ENCODE measurements around the gene TWF1. TPM values are rescaled to one million over a fixed set of nuclear protein-coding genes. Genes with fewer than 3 reads are reported as not detected.
"Not testable (repeated sequence)": the region's sequence is repeated elsewhere in the genome, so short reads cannot be mapped to it uniquely, and the experiment has no call there.

TWF1 gene
- total RNA-seq, 1 experiment from 2014 or later = 390 TPM

- in situ Hi-C loops (cut with HindIII; ENCODE audit: low pct_unique_long_range_greater_than_20kb, low sequenced_read_pairs) = no loop called here
- no peak for DNase-seq (ENCODE audit: low read depth, low spot score)
These were observed 47.8 kb downstream of the TWF1 start for GRCh38 chr12:43758247-43758727.

- DNase-seq (ENCODE audit: low read depth, low spot score) = no peak
- in situ Hi-C loops (cut with HindIII; ENCODE audit: low pct_unique_long_range_greater_than_20kb, low sequenced_read_pairs) = no loop called here
These were observed 52.1 kb downstream of the TWF1 start for GRCh38 chr12:43754015-43754414.

- DNase-seq (ENCODE audit: low read depth, low spot score); in situ Hi-C loops (cut with HindIII; ENCODE audit: low pct_unique_long_range_greater_than_20kb, low sequenced_read_pairs): not testable (repeated sequence)
These were observed 54.8 kb downstream of the TWF1 start for GRCh38 chr12:43751360-43751759.

GRCh38 chr12:43750814-43751213 lies 55.3 kb downstream of the TWF1 start:
- DNase-seq (ENCODE audit: low read depth, low spot score) = no peak
- in situ Hi-C loops (cut with HindIII; ENCODE audit: low pct_unique_long_range_greater_than_20kb, low sequenced_read_pairs) = no loop called here

- no peak for DNase-seq (ENCODE audit: low read depth, low spot score)
- in situ Hi-C loops (cut with HindIII; ENCODE audit: low pct_unique_long_range_greater_than_20kb, low sequenced_read_pairs) = no loop called here
These were observed 57.1 kb downstream of the TWF1 start for GRCh38 chr12:43749016-43749415.

- in situ Hi-C loops (cut with HindIII; ENCODE audit: low pct_unique_long_range_greater_than_20kb, low sequenced_read_pairs) = no loop called here
- no peak for DNase-seq (ENCODE audit: low read depth, low spot score)
These were observed 61.3 kb downstream of the TWF1 start for GRCh38 chr12:43744826-43745225.

Other genes with a start within 250 kb of the TWF1 start
- gene PUS7L, start 47.5 kb downstream of the TWF1 start, total RNA-seq (2014; rRNA removed; shearing (Covaris generic)) = 11.5 and 19.0 TPM in 2 replicates
- 22.3 and 22.9 TPM in 2 replicates for gene IRAK4, start 47.4 kb downstream of the TWF1 start, total RNA-seq (2014; rRNA removed; shearing (Covaris generic))
- gene TMEM117, start 29.8 kb upstream of the TWF1 start, total RNA-seq (2014; rRNA removed; shearing (Covaris generic)) = 55.8 and 62.6 TPM in 2 replicates

Data from SK-MEL-5 (cell line).